Right lobe of liver (tissue), 4 donors: ENCODE measurements around the gene FBXL13.

ENCODE experiments used
- POLR2A ChIP-seq: fragments of 450-650 bp; IDR thresholded peaks from one replicate; pipeline ENCODE4 v1.6.1; 2017; ENCODE audit warnings: antibody characterized with exemption, mild to moderate bottlenecking
- TF ChIP-seq, protein P1 (sequence below), 4 donors: fragments of 200-600 bp in 3 of 4; fragments of 450-650 bp in 1 of 4; IDR thresholded peaks; one replicate each; pipeline versions ENCODE4 v1.5.1 to v1.8.0; 2016 to 2022; ENCODE audit warnings: antibody characterized with exemption in 4 of 4, mild to moderate bottlenecking in 2 of 4
- donor health status: DM: no; HTN: no; CAD: no.
- donor health status: DM: no; HTN: no; CAD: no.
- donor health status: DM: no; HTN: yes; CAD: no.

DNA sequence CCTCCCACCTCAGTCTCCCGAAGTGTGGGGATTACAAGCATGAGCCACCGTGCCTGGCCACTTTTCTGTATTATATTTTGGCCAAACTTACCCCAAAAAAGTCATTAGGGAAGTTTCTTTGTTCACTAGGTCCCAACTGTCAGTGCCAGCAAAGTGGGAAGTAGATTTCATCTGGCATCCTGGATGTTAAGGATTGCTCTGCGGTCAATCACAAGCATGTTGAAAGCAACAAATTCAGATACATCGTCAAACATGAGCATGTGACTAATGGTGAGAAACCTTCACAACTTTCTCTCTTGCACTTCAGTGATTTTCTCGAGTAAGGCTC lies 176.1 kb downstream of the FBXL13 start:
- TF ChIP-seq, protein P1, sequence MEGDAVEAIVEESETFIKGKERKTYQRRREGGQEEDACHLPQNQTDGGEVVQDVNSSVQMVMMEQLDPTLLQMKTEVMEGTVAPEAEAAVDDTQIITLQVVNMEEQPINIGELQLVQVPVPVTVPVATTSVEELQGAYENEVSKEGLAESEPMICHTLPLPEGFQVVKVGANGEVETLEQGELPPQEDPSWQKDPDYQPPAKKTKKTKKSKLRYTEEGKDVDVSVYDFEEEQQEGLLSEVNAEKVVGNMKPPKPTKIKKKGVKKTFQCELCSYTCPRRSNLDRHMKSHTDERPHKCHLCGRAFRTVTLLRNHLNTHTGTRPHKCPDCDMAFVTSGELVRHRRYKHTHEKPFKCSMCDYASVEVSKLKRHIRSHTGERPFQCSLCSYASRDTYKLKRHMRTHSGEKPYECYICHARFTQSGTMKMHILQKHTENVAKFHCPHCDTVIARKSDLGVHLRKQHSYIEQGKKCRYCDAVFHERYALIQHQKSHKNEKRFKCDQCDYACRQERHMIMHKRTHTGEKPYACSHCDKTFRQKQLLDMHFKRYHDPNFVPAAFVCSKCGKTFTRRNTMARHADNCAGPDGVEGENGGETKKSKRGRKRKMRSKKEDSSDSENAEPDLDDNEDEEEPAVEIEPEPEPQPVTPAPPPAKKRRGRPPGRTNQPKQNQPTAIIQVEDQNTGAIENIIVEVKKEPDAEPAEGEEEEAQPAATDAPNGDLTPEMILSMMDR (IDR thresholded peaks at IDR 0.05): no peak
- TF ChIP-seq POLR2A: no peak
